Measurements from ENCODE around the gene KTN1. TPM values are rescaled to one million over a fixed set of nuclear protein-coding genes. Genes with fewer than 3 reads are reported as not detected.
A peak's percentile ranks its signal among the peaks of the same experiment; 100 is the strongest.

KTN1 gene
- total and polyA plus RNA-seq, 2 experiments from 2014 or later: 119 to 225 TPM

DNA sequence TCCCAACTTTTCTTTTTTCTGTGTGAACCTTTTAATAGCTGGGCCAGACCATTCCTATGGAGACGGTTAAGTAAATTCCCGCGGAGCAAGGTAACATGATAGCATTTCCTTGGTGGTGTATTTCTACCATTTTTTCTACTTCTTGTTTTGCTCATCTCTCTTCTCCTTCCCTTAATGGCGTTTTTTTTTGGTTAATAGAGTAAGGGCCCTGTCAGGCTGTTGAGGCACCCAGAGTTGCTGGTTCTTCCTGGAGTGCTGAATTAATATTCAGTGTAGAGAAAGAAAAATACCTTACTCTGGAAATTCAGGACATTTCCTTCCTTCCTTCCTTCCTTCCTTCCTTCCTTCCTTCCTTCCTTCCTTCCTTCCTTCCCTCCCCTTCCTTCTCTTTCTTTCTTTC, 137.6 kb downstream of the KTN1 start:
- Histone ChIP-seq H4K20me1 (ENCODE audit: insufficient read depth) (no peaks in the 10 kb centered on the region), H3K4me3 (no peak overlapping the region), H3K4me2 (ENCODE audit: unreplicated experiment) (no peak overlapping the region), H3K9me2 (ENCODE audit: insufficient read depth) (no peaks in the 10 kb centered on the region), H3K27ac (no peak overlapping the region), H3K9ac (no peak overlapping the region), H3F3A (ENCODE audit: insufficient read depth) (peaks cover 8% of the 10 kb centered on the region), H3K4me1 (ENCODE audit: insufficient read depth) (peaks cover 17% of the 10 kb centered on the region), H3K79me2 (ENCODE audit: insufficient read depth) (no peaks in the 10 kb centered on the region), H3K27me3 (replicated peaks; ENCODE audit: insufficient read depth) (0 out of 2 replicates have a peak, but pooled peaks cover 6% of the 10 kb centered on the region), H3K36me3 (ENCODE audit: low read depth) (no peaks in the 10 kb centered on the region), H2AFZ (no peak overlapping the region), H3K9me3 (ENCODE audit: low read depth) (no peaks in the 10 kb centered on the region)
- TF ChIP-seq EZH2 (IDR thresholded peaks at IDR 0.05; ENCODE audit: insufficient read depth, poor library complexity, severe bottlenecking) (no peak), EZH2phosphoT487 (IDR thresholded peaks at IDR 0.05; ENCODE audit: insufficient read depth, low read depth) (no peak)
- in situ Hi-C loops (cut with MboI): no loop called here
- DNase-seq: no peak
- WGBS, 2 experiments (ENCODE audit: low coverage in 1 of 2, low lambda C conversion rate in 2 of 2, missing lambda C conversion rate in 2 of 2): 97 to 98% methylated on average over 4 of the region's 4 CpGs

DNA sequence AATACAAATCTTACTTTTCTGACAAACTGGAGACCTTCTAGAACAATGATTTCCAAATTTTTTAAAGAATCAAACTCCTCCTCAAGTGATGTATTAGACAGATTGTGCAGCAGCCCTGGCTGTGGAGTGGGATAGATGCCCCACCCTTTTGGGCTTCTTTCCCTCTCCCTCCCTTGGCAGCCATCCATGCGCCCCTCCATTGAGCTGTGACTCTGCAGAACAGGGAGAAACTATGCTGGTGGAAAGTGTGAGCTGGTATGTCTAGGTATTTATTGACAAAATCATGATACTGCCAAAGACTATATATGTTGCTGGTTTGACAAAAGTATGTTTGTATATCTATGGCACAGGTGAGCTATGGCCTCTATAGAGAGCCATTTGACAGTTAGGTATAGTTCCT, 138.5 kb downstream of the KTN1 start:
- DNase-seq: no peak
- TF ChIP-seq EZH2 (IDR thresholded peaks at IDR 0.05; ENCODE audit: insufficient read depth, poor library complexity, severe bottlenecking) (no peak), EZH2phosphoT487 (IDR thresholded peaks at IDR 0.05; ENCODE audit: insufficient read depth, low read depth) (no peak)
- no peaks in the 10 kb centered on the region for H3K36me3 ChIP-seq (ENCODE audit: low read depth)
- no peaks in the 10 kb centered on the region for H3K9me2 ChIP-seq (ENCODE audit: insufficient read depth)
- no peak overlapping the region for H3K9ac ChIP-seq
- H3K4me1 ChIP-seq (ENCODE audit: insufficient read depth): peaks cover 17% of the 10 kb centered on the region
- H4K20me1 ChIP-seq (ENCODE audit: insufficient read depth): no peaks in the 10 kb centered on the region
- no peak overlapping the region for H3K4me2 ChIP-seq (ENCODE audit: unreplicated experiment)
- H3F3A ChIP-seq (ENCODE audit: insufficient read depth): peaks cover 8% of the 10 kb centered on the region
- no peak overlapping the region for H3K27ac ChIP-seq
- H3K79me2 ChIP-seq (ENCODE audit: insufficient read depth): no peaks in the 10 kb centered on the region
- H3K4me3 ChIP-seq: no peak overlapping the region
- WGBS, 2 experiments (ENCODE audit: low coverage in 1 of 2, low lambda C conversion rate in 2 of 2, missing lambda C conversion rate in 2 of 2): 56 to 81% methylated on average over 1 of the region's 1 CpG
- in situ Hi-C loops (cut with MboI): no loop called here
- no peaks in the 10 kb centered on the region for H3K9me3 ChIP-seq (ENCODE audit: low read depth)
- 0 out of 2 replicates have a peak, but pooled peaks cover 6% of the 10 kb centered on the region for H3K27me3 ChIP-seq (replicated peaks; ENCODE audit: insufficient read depth)
- H2AFZ ChIP-seq: no peak overlapping the region

- no peak for TF ChIP-seq EZH2phosphoT487 (IDR thresholded peaks at IDR 0.05; ENCODE audit: insufficient read depth, low read depth)
- no peak for TF ChIP-seq EZH2 (IDR thresholded peaks at IDR 0.05; ENCODE audit: insufficient read depth, poor library complexity, severe bottlenecking)
- H3K27me3 ChIP-seq (replicated peaks; ENCODE audit: insufficient read depth): 0 out of 2 replicates have a peak, but pooled peaks cover 6% of the 10 kb centered on the region
- peaks cover 13% of the 10 kb centered on the region for H3K4me1 ChIP-seq (ENCODE audit: insufficient read depth)
- no peaks in the 10 kb centered on the region for H3K36me3 ChIP-seq (ENCODE audit: low read depth)
- no peaks in the 10 kb centered on the region for H3K79me2 ChIP-seq (ENCODE audit: insufficient read depth)
- no peaks in the 10 kb centered on the region for H3K9me3 ChIP-seq (ENCODE audit: low read depth)
- H3K4me3 ChIP-seq: no peak overlapping the region
- no peak overlapping the region for H3K4me2 ChIP-seq (ENCODE audit: unreplicated experiment)
- no peaks in the 10 kb centered on the region for H4K20me1 ChIP-seq (ENCODE audit: insufficient read depth)
- no peaks in the 10 kb centered on the region for H3K9me2 ChIP-seq (ENCODE audit: insufficient read depth)
- no peak overlapping the region for H2AFZ ChIP-seq
- no peak for DNase-seq
- no peak overlapping the region for H3K27ac ChIP-seq
- peaks cover 8% of the 10 kb centered on the region for H3F3A ChIP-seq (ENCODE audit: insufficient read depth)
- WGBS, 2 experiments (ENCODE audit: low coverage in 1 of 2, low lambda C conversion rate in 2 of 2, missing lambda C conversion rate in 2 of 2): 97 to 100% methylated on average over 4 of the region's 4 CpGs
- no peak overlapping the region for H3K9ac ChIP-seq
- in situ Hi-C loops (cut with MboI): loop anchor here (10.0 kb wide), 1 partner anchor 624 kb away; no protein-coding TSS in a partner anchor
Measured at GRCh38 chr14:55720796-55721195, 140.8 kb downstream of the KTN1 start.

DNA sequence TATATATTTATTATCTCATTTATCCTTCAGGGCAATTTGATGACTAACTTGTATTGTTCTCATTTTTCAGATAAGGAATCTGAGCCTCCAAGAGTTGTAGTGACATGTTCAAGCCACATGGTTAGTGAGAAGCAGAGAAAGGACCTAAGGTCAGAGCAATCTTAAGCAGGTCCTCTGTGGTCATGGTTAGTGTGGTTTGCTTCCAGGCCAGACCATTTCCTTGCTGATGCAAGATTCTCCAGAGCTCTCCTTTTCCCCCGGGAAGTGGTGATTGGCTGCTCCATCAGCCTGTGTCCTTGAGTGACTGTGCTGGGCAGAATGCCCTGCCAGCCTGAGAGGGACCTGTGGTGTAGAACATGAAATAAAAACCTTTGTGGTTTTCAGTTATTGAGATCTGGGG, 141.3 kb downstream of the KTN1 start:
- in situ Hi-C loops (cut with MboI): loop anchor here (10.0 kb wide), 1 partner anchor 623 kb away; no protein-coding TSS in a partner anchor
- H3K9me3 ChIP-seq (ENCODE audit: low read depth): no peaks in the 10 kb centered on the region
- WGBS, 2 experiments (ENCODE audit: low coverage in 1 of 2, low lambda C conversion rate in 2 of 2, missing lambda C conversion rate in 2 of 2): 71 to 84% methylated on average over 1 of the region's 1 CpG
- H3K27me3 ChIP-seq (replicated peaks; ENCODE audit: insufficient read depth): 0 out of 2 replicates have a peak, but pooled peaks cover 6% of the 10 kb centered on the region
- DNase-seq: peak; percentile 80
- no peaks in the 10 kb centered on the region for H3K36me3 ChIP-seq (ENCODE audit: low read depth)
- TF ChIP-seq EZH2phosphoT487 (IDR thresholded peaks at IDR 0.05; ENCODE audit: insufficient read depth, low read depth) (0 out of 2 replicates have a peak, but pooled peaks have one; percentile 58), EZH2 (IDR thresholded peaks at IDR 0.05; ENCODE audit: insufficient read depth, poor library complexity, severe bottlenecking) (no peak)
- peaks cover 10% of the 10 kb centered on the region for H3K4me1 ChIP-seq (ENCODE audit: insufficient read depth)
- peaks cover 5% of the 10 kb centered on the region for H3F3A ChIP-seq (ENCODE audit: insufficient read depth)
- no peak overlapping the region for H3K4me3 ChIP-seq
- no peak overlapping the region for H3K4me2 ChIP-seq (ENCODE audit: unreplicated experiment)
- H3K79me2 ChIP-seq (ENCODE audit: insufficient read depth): no peaks in the 10 kb centered on the region
- H2AFZ ChIP-seq: no peak overlapping the region
- H3K27ac ChIP-seq: no peak overlapping the region
- H3K9ac ChIP-seq: no peak overlapping the region
- no peaks in the 10 kb centered on the region for H4K20me1 ChIP-seq (ENCODE audit: insufficient read depth)
- H3K9me2 ChIP-seq (ENCODE audit: insufficient read depth): no peaks in the 10 kb centered on the region

Measured in GM23248 (cell line).